ENCODE data around the gene MYMK. TPM values are rescaled to one million over a fixed set of nuclear protein-coding genes. Genes with fewer than 3 reads are reported as not detected.

MYMK gene
- total RNA-seq, 4 donors from 2014 or later: not detected

DNA sequence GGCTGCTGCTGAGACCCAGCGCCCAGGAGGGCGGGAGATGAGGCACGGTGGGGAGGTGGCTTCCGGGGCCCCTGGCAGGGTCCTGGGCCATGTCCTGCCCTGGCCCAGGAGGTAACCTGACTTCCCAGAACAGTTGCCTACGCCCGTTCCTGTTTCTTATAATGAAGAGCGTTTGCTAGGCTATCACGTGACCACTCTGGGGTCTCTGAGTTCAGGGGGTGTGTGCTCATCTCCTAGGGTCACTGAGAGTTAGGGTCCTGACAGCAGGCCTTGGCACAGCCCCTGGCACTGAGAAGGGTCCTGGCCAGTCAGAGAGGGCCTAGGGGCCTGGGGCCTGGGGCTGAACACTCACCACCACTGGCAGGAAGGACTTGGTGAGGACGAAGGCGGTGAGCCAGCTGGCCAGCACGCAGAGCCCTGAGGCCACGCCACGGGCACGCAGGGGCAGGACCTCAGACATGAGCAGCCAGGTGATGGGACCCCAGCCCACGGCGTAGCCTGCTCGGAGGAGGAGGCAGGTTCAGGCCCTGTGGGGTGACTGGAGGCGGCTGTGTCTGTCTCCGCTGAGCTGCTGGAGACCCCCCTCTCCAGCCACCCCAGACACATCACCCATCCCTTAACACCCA lies 51.9 kb downstream of the MYMK start:
- no peak for TF ChIP-seq POLR2A (IDR thresholded peaks at IDR 0.05)
- TF ChIP-seq, protein P1, sequence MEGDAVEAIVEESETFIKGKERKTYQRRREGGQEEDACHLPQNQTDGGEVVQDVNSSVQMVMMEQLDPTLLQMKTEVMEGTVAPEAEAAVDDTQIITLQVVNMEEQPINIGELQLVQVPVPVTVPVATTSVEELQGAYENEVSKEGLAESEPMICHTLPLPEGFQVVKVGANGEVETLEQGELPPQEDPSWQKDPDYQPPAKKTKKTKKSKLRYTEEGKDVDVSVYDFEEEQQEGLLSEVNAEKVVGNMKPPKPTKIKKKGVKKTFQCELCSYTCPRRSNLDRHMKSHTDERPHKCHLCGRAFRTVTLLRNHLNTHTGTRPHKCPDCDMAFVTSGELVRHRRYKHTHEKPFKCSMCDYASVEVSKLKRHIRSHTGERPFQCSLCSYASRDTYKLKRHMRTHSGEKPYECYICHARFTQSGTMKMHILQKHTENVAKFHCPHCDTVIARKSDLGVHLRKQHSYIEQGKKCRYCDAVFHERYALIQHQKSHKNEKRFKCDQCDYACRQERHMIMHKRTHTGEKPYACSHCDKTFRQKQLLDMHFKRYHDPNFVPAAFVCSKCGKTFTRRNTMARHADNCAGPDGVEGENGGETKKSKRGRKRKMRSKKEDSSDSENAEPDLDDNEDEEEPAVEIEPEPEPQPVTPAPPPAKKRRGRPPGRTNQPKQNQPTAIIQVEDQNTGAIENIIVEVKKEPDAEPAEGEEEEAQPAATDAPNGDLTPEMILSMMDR (IDR thresholded peaks at IDR 0.05): no peak
- H3K4me3 ChIP-seq (ENCODE audit: low read depth, poor library complexity, severe bottlenecking): no peak overlapping the region
- intact Hi-C loops (cut with DNase I; ENCODE audit: low total_unique reads): no loop called here
- WGBS, 2 donors: 43 to 66% methylated on average over 15 to 16 of the region's 19 CpGs
- no peak for DNase-seq (ENCODE audit: low spot score in 2 of 2)

DNA sequence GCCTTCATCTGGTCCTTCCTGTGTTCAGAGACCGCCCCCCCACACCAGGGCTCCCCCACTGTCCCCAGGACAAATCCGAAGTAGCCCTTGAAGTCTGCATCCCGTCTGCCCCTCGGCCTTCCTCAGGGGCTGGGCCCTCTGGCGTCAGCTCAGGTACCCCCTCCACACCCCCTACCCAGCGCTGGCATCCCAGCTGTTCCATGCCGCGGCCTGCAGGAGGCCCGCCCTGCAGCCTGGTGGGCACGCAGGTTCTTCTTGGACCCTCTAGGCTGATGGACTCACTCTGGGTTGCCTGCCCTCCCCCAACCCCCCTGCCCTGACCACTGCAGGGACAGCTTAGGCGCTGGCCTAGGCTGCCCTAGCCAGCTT lies 52.5 kb downstream of the MYMK start:
- WGBS, 2 donors: 66 to 77% methylated on average over 3 to 10 of the region's 11 CpGs
- H3K4me3 ChIP-seq (ENCODE audit: low read depth, poor library complexity, severe bottlenecking): no peak overlapping the region
- intact Hi-C loops (cut with DNase I; ENCODE audit: low total_unique reads): no loop called here
- no peak for DNase-seq (ENCODE audit: low spot score in 2 of 2)
- TF ChIP-seq POLR2A (IDR thresholded peaks at IDR 0.05): no peak
- TF ChIP-seq, protein P1 (IDR thresholded peaks at IDR 0.05): no peak

DNA sequence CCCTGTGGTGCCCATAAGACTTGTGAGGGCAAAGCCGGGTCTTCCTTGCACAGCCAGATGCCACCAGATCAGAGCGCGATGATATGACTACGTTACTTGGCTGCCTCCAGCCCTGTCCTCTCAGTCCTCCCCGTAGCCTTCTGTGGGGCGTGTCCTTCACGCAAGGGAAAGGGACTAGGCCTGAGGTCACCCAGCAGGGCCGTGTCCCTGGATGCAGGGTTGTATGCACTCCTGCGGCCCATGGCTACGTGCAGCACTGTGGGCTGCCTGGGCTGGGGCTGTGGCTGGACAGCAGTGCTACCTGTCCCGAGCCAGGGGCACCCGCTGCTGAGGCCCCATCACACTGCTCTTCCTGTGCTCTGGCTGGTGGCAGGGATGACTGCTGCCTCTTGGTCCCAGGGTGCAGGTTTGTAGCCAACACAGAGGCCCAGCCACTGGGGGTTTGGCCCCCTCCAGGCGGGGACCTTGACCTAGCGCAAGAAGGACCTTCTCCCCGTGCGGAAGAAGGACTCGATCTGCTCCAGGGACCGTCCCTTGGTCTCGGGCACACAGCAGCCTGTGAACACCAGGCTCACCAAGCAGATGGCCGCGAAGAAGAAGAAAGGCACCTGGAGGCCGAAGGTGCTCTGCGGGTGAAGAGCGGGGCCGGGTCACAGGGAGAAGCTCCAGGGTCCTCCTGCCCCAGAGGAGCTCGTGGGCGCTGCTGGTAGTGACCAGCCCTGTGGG lies 53.0 kb downstream of the MYMK start:
- DNase-seq (ENCODE audit: low spot score in 2 of 2): no peak
- H3K4me3 ChIP-seq (ENCODE audit: low read depth, poor library complexity, severe bottlenecking): no peak overlapping the region
- TF ChIP-seq, protein P1 (IDR thresholded peaks at IDR 0.05): no peak
- no peak for TF ChIP-seq POLR2A (IDR thresholded peaks at IDR 0.05)
- intact Hi-C loops (cut with DNase I; ENCODE audit: low total_unique reads): no loop called here
- 80 to 83% methylated on average over 27 of the region's 27 CpGs for WGBS, 2 donors

DNA sequence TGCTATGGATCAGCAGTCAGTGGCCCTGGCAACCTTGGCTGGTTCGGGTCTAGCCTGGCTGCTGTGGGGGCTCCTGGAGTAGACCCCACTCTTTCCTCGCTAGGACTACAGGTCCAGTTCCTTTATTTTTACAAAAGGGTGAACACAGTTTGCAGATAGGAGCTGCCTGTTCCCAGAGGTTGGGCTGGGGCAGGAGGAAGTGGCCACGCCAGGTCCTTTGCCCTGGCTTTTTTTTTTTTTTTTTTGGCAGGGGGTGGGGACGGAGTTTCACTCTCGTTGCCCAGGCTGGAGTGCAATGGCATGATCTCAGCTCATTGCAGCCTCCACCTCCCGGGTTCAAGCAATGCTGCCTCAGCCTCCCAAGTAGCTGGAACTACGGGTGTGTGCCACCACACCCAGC lies 53.8 kb downstream of the MYMK start:
- no peak overlapping the region for H3K4me3 ChIP-seq (ENCODE audit: low read depth, poor library complexity, severe bottlenecking)
- TF ChIP-seq POLR2A (IDR thresholded peaks at IDR 0.05): no peak
- TF ChIP-seq, protein P1 (IDR thresholded peaks at IDR 0.05): no peak
- WGBS, 2 donors: 82 to 89% methylated on average over 7 of the region's 7 CpGs
- intact Hi-C loops (cut with DNase I; ENCODE audit: low total_unique reads): no loop called here
- DNase-seq (ENCODE audit: low spot score in 2 of 2): no peak

DNA sequence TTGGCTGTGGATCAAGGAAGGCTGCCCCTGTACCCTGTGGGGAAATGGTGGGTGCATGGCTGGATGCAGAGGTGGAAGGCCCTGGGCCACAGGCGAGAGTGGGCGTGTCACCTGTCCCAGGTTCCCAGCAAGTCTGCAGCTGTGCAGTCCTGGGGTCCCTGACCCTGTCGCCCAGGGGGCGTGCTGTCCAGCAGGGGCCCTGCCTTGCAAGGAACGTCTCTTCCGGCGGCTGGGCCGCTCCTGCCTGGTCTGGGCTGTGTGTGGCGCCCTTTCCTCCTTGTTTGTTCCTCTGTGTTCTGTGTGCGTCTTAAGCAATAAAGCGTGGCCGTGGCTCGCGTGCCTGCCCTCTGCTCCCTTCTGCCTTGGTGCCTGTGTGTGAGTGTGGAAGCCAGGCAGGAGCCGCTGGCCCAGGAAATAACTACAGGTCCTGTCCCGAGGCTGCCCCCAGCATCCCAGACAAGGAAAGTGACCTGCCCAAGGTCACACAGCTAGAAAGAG lies 54.3 kb downstream of the MYMK start:
- TF ChIP-seq, protein P1 (IDR thresholded peaks at IDR 0.05): no peak
- no peak for TF ChIP-seq POLR2A (IDR thresholded peaks at IDR 0.05)
- WGBS, 2 donors: 86 to 87% methylated on average over 15 to 16 of the region's 16 CpGs
- DNase-seq (ENCODE audit: low spot score in 2 of 2): no peak
- intact Hi-C loops (cut with DNase I; ENCODE audit: low total_unique reads): no loop called here
- H3K4me3 ChIP-seq (ENCODE audit: low read depth, poor library complexity, severe bottlenecking): no peak overlapping the region
